Measurements from ENCODE around the gene HSPB1. TPM values are rescaled to one million over a fixed set of nuclear protein-coding genes. Genes with fewer than 3 reads are reported as not detected.

The HSPB1 gene
- total RNA-seq, 4 donors from 2014 or later = 28.8 to 1,391 (median 758) TPM

GRCh38 chr7:76260171-76260703, 42.2 kb upstream of the HSPB1 start:
- H3K27me3 ChIP-seq = peaks cover 0 to 7% of the 10 kb centered on the region in 2 donors
- H3K4me3 ChIP-seq = peak overlapping the region in 1 of 2 donors; percentile 12
- no peak for DNase-seq
- no peak overlapping the region for H3K27ac ChIP-seq
- H3K4me1 ChIP-seq = no peaks in the 10 kb centered on the region
- H3K9me3 ChIP-seq = no peaks in the 10 kb centered on the region
- H3K36me3 ChIP-seq = no peaks in the 10 kb centered on the region
- intact Hi-C loops (cut with DNase I; ENCODE audit: low total_unique reads) = no loop called here
- TF ChIP-seq, protein P1, sequence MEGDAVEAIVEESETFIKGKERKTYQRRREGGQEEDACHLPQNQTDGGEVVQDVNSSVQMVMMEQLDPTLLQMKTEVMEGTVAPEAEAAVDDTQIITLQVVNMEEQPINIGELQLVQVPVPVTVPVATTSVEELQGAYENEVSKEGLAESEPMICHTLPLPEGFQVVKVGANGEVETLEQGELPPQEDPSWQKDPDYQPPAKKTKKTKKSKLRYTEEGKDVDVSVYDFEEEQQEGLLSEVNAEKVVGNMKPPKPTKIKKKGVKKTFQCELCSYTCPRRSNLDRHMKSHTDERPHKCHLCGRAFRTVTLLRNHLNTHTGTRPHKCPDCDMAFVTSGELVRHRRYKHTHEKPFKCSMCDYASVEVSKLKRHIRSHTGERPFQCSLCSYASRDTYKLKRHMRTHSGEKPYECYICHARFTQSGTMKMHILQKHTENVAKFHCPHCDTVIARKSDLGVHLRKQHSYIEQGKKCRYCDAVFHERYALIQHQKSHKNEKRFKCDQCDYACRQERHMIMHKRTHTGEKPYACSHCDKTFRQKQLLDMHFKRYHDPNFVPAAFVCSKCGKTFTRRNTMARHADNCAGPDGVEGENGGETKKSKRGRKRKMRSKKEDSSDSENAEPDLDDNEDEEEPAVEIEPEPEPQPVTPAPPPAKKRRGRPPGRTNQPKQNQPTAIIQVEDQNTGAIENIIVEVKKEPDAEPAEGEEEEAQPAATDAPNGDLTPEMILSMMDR (IDR thresholded peaks at IDR 0.05) = no peak
- no peak for TF ChIP-seq POLR2A (IDR thresholded peaks at IDR 0.05)

- H3K36me3 ChIP-seq = no peaks in the 10 kb centered on the region
- no peak for TF ChIP-seq POLR2A (IDR thresholded peaks at IDR 0.05)
- TF ChIP-seq, protein P1 (IDR thresholded peaks at IDR 0.05) = no peak
- peaks cover 0 to 7% of the 10 kb centered on the region in 2 donors for H3K27me3 ChIP-seq
- no peak overlapping the region for H3K4me3 ChIP-seq
- H3K4me1 ChIP-seq = no peaks in the 10 kb centered on the region
- DNase-seq = no peak
- intact Hi-C loops (cut with DNase I; ENCODE audit: low total_unique reads) = no loop called here
- H3K27ac ChIP-seq = no peak overlapping the region
- no peaks in the 10 kb centered on the region for H3K9me3 ChIP-seq
Measured at GRCh38 chr7:76261329-76261728, 41.1 kb upstream of the HSPB1 start.

DNA sequence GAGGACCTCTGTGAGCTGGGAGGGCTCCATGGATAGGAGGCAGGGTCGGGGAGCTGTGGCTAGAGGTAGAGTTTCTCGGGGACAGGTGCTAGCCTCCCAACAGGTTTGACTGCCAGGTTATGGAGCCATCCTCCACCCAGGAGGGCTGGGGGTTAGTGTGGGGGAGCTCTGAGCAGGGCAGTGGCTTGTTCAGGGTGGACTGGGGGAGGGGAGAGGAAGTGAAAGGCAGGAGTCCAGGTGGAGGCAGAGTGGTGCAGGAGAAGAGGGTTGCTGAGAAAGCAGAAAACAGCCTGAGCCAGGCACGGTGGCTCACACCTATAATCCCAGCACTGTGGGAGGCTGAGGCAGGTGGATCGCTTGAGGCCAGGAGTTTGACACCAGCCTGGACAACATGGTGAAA, 40.5 kb upstream of the HSPB1 start:
- H3K27me3 ChIP-seq = peaks cover 0 to 10% of the 10 kb centered on the region in 2 donors

GRCh38 chr7:76262683-76263402, 39.6 kb upstream of the HSPB1 start:
- Histone ChIP-seq H3K36me3 (no peaks in the 10 kb centered on the region), H3K27me3 (peaks cover 0 to 10% of the 10 kb centered on the region in 2 donors), H3K9me3 (no peaks in the 10 kb centered on the region), H3K27ac (no peak overlapping the region), H3K4me3 (no peak overlapping the region), H3K4me1 (peaks cover 0 to 10% of the 10 kb centered on the region in 2 donors)
- intact Hi-C loops (cut with DNase I; ENCODE audit: low total_unique reads) = no loop called here
- peak in 1 of 2 donors; percentile 36 for DNase-seq
- TF ChIP-seq, protein P1 (IDR thresholded peaks at IDR 0.05) = peak; percentile 24 to 49 (median 39)
- TF ChIP-seq POLR2A (IDR thresholded peaks at IDR 0.05) = no peak

More for the DNA sequence above, 40.5 kb upstream of the HSPB1 start:
- Histone ChIP-seq H3K4me1 (peaks cover 0 to 3% of the 10 kb centered on the region in 2 donors), H3K4me3 (no peak overlapping the region), H3K27ac (no peak overlapping the region), H3K36me3 (no peaks in the 10 kb centered on the region), H3K9me3 (no peaks in the 10 kb centered on the region)
- no peak for TF ChIP-seq POLR2A (IDR thresholded peaks at IDR 0.05)
- TF ChIP-seq, protein P1 (IDR thresholded peaks at IDR 0.05) = no peak
- no peak for DNase-seq
- intact Hi-C loops (cut with DNase I; ENCODE audit: low total_unique reads) = no loop called here

GRCh38 chr7:76265299-76265698, 37.2 kb upstream of the HSPB1 start:
- H3K27me3 ChIP-seq = peaks cover 0 to 3% of the 10 kb centered on the region in 2 donors
- H3K27ac ChIP-seq = no peak overlapping the region
- H3K9me3 ChIP-seq = no peaks in the 10 kb centered on the region
- H3K4me1 ChIP-seq = peaks cover 5 to 10% of the 10 kb centered on the region in 2 donors
- intact Hi-C loops (cut with DNase I; ENCODE audit: low total_unique reads) = no loop called here
- DNase-seq = no peak
- no peaks in the 10 kb centered on the region for H3K36me3 ChIP-seq
- H3K4me3 ChIP-seq = no peak overlapping the region
- no peak for TF ChIP-seq POLR2A (IDR thresholded peaks at IDR 0.05)
- TF ChIP-seq, protein P1 (IDR thresholded peaks at IDR 0.05) = no peak

Data from uterus (tissue), 4 donors.